ENCODE results near the gene TTC39C.

TTC39C gene

GRCh38 chr18:24089515-24090337 is 75.2 kb downstream of the TTC39C start:
- H3K4me3 ChIP-seq (ENCODE audit: insufficient read length, low read depth) = no peak overlapping the region
- H3K9ac ChIP-seq (ENCODE audit: insufficient read length, low read depth) = no peak overlapping the region
- H3K36me3 ChIP-seq (ENCODE audit: insufficient read depth, insufficient read length, low read length) = no peaks in the 10 kb centered on the region
- H3K27me3 ChIP-seq (ENCODE audit: insufficient read depth, insufficient read length) = no peaks in the 10 kb centered on the region
- no peak for DNase-seq (ENCODE audit: low read depth, low spot score)
- no peaks in the 10 kb centered on the region for H3K9me3 ChIP-seq (ENCODE audit: insufficient read depth, low read length)
- H3K4me1 ChIP-seq (ENCODE audit: insufficient read depth, insufficient read length) = peaks cover 2% of the 10 kb centered on the region
- no peak for TF ChIP-seq SUZ12 (IDR thresholded peaks at IDR 0.05; ENCODE audit: extremely low read depth, insufficient read depth, insufficient read length)
- TF ChIP-seq ZNF274 (IDR thresholded peaks at IDR 0.05; ENCODE audit: low read depth, low read length) = no peak
- TF ChIP-seq YY1 (IDR thresholded peaks at IDR 0.05; ENCODE audit: insufficient read depth, insufficient read length) = no peak

- Histone ChIP-seq H3K9me3 (ENCODE audit: insufficient read depth, low read length) (no peaks in the 10 kb centered on the region), H3K9ac (ENCODE audit: insufficient read length, low read depth) (no peak overlapping the region), H3K27me3 (ENCODE audit: insufficient read depth, insufficient read length) (no peaks in the 10 kb centered on the region), H3K36me3 (ENCODE audit: insufficient read depth, insufficient read length, low read length) (no peaks in the 10 kb centered on the region), H3K4me1 (ENCODE audit: insufficient read depth, insufficient read length) (peaks cover 2% of the 10 kb centered on the region), H3K4me3 (ENCODE audit: insufficient read length, low read depth) (no peak overlapping the region)
- TF ChIP-seq ZNF274 (IDR thresholded peaks at IDR 0.05; ENCODE audit: low read depth, low read length) (no peak), YY1 (IDR thresholded peaks at IDR 0.05; ENCODE audit: insufficient read depth, insufficient read length) (no peak), SUZ12 (IDR thresholded peaks at IDR 0.05; ENCODE audit: extremely low read depth, insufficient read depth, insufficient read length) (no peak)
- no peak for DNase-seq (ENCODE audit: low read depth, low spot score)
Observed at GRCh38 chr18:24090876-24091275, 76.3 kb downstream of the TTC39C start.

- H3K4me1 ChIP-seq (ENCODE audit: insufficient read depth, insufficient read length) = no peaks in the 10 kb centered on the region
- no peak overlapping the region for H3K9ac ChIP-seq (ENCODE audit: insufficient read length, low read depth)
- H3K9me3 ChIP-seq (ENCODE audit: insufficient read depth, low read length) = no peaks in the 10 kb centered on the region
- TF ChIP-seq ZNF274 (IDR thresholded peaks at IDR 0.05; ENCODE audit: low read depth, low read length) = no peak
- H3K4me3 ChIP-seq (ENCODE audit: insufficient read length, low read depth) = no peak overlapping the region
- no peak for DNase-seq (ENCODE audit: low read depth, low spot score)
- H3K27me3 ChIP-seq (ENCODE audit: insufficient read depth, insufficient read length) = no peaks in the 10 kb centered on the region
- H3K36me3 ChIP-seq (ENCODE audit: insufficient read depth, insufficient read length, low read length) = no peaks in the 10 kb centered on the region
Observed at GRCh38 chr18:24094561-24094960, 80.0 kb downstream of the TTC39C start.

- no peaks in the 10 kb centered on the region for H3K27me3 ChIP-seq (ENCODE audit: insufficient read depth, insufficient read length)
- H3K4me3 ChIP-seq (ENCODE audit: insufficient read length, low read depth) = no peak overlapping the region
- no peak overlapping the region for H3K9ac ChIP-seq (ENCODE audit: insufficient read length, low read depth)
- no peaks in the 10 kb centered on the region for H3K36me3 ChIP-seq (ENCODE audit: insufficient read depth, insufficient read length, low read length)
- no peaks in the 10 kb centered on the region for H3K4me1 ChIP-seq (ENCODE audit: insufficient read depth, insufficient read length)
- no peaks in the 10 kb centered on the region for H3K9me3 ChIP-seq (ENCODE audit: insufficient read depth, low read length)
- no peak for TF ChIP-seq SUZ12 (IDR thresholded peaks at IDR 0.05; ENCODE audit: extremely low read depth, insufficient read depth, insufficient read length)
- TF ChIP-seq YY1 (IDR thresholded peaks at IDR 0.05; ENCODE audit: insufficient read depth, insufficient read length) = no peak
- TF ChIP-seq ZNF274 (IDR thresholded peaks at IDR 0.05; ENCODE audit: low read depth, low read length) = no peak
- no peak for DNase-seq (ENCODE audit: low read depth, low spot score)
Observed at GRCh38 chr18:24095976-24096375, 81.4 kb downstream of the TTC39C start.

- H3K36me3 ChIP-seq (ENCODE audit: insufficient read depth, insufficient read length, low read length) = no peaks in the 10 kb centered on the region
- no peaks in the 10 kb centered on the region for H3K27me3 ChIP-seq (ENCODE audit: insufficient read depth, insufficient read length)
- no peaks in the 10 kb centered on the region for H3K4me1 ChIP-seq (ENCODE audit: insufficient read depth, insufficient read length)
- no peaks in the 10 kb centered on the region for H3K9me3 ChIP-seq (ENCODE audit: insufficient read depth, low read length)
- no peak for DNase-seq (ENCODE audit: low read depth, low spot score)
- no peak for TF ChIP-seq ZNF274 (IDR thresholded peaks at IDR 0.05; ENCODE audit: low read depth, low read length)
- TF ChIP-seq SUZ12 (IDR thresholded peaks at IDR 0.05; ENCODE audit: extremely low read depth, insufficient read depth, insufficient read length) = no peak
- TF ChIP-seq YY1 (IDR thresholded peaks at IDR 0.05; ENCODE audit: insufficient read depth, insufficient read length) = no peak
- no peak overlapping the region for H3K4me3 ChIP-seq (ENCODE audit: insufficient read length, low read depth)
- no peak overlapping the region for H3K9ac ChIP-seq (ENCODE audit: insufficient read length, low read depth)
Observed at GRCh38 chr18:24103320-24104021, 88.9 kb downstream of the TTC39C start.

GRCh38 chr18:24104486-24104885 is 89.9 kb downstream of the TTC39C start:
- DNase-seq (ENCODE audit: low read depth, low spot score) = no peak
- Histone ChIP-seq H3K36me3 (ENCODE audit: insufficient read depth, insufficient read length, low read length) (no peaks in the 10 kb centered on the region), H3K27me3 (ENCODE audit: insufficient read depth, insufficient read length) (no peaks in the 10 kb centered on the region), H3K9ac (ENCODE audit: insufficient read length, low read depth) (no peak overlapping the region), H3K9me3 (ENCODE audit: insufficient read depth, low read length) (no peaks in the 10 kb centered on the region), H3K4me1 (ENCODE audit: insufficient read depth, insufficient read length) (no peaks in the 10 kb centered on the region), H3K4me3 (ENCODE audit: insufficient read length, low read depth) (no peak overlapping the region)
- TF ChIP-seq SUZ12 (IDR thresholded peaks at IDR 0.05; ENCODE audit: extremely low read depth, insufficient read depth, insufficient read length) (no peak), YY1 (IDR thresholded peaks at IDR 0.05; ENCODE audit: insufficient read depth, insufficient read length) (no peak), ZNF274 (IDR thresholded peaks at IDR 0.05; ENCODE audit: low read depth, low read length) (no peak)

GRCh38 chr18:24108641-24109040 is 94.1 kb downstream of the TTC39C start:
- no peaks in the 10 kb centered on the region for H3K36me3 ChIP-seq (ENCODE audit: insufficient read depth, insufficient read length, low read length)
- H3K4me1 ChIP-seq (ENCODE audit: insufficient read depth, insufficient read length) = peaks cover 4% of the 10 kb centered on the region
- H3K9me3 ChIP-seq (ENCODE audit: insufficient read depth, low read length) = no peaks in the 10 kb centered on the region
- no peaks in the 10 kb centered on the region for H3K27me3 ChIP-seq (ENCODE audit: insufficient read depth, insufficient read length)
- TF ChIP-seq ZNF274 (IDR thresholded peaks at IDR 0.05; ENCODE audit: low read depth, low read length) (no peak), YY1 (IDR thresholded peaks at IDR 0.05; ENCODE audit: insufficient read depth, insufficient read length) (no peak), SUZ12 (IDR thresholded peaks at IDR 0.05; ENCODE audit: extremely low read depth, insufficient read depth, insufficient read length) (no peak)
- no peak overlapping the region for H3K4me3 ChIP-seq (ENCODE audit: insufficient read length, low read depth)
- no peak overlapping the region for H3K9ac ChIP-seq (ENCODE audit: insufficient read length, low read depth)
- DNase-seq (ENCODE audit: low read depth, low spot score) = no peak

Data from NT2/D1 (cell line).